ENCODE data around the gene GHR. TPM values are rescaled to one million over a fixed set of nuclear protein-coding genes. Genes with fewer than 3 reads are reported as not detected.

Gene GHR
- total RNA-seq, 1 donor from 2014 or later, result 0.61 TPM

- no peak for DNase-seq (ENCODE audit: low read depth, low spot score)
- no peaks in the 10 kb centered on the region for H3K4me1 Mint-ChIP-seq
- H3K27ac Mint-ChIP-seq (ENCODE audit: unreplicated experiment), result no peak overlapping the region
- TF ChIP-seq, protein P1, sequence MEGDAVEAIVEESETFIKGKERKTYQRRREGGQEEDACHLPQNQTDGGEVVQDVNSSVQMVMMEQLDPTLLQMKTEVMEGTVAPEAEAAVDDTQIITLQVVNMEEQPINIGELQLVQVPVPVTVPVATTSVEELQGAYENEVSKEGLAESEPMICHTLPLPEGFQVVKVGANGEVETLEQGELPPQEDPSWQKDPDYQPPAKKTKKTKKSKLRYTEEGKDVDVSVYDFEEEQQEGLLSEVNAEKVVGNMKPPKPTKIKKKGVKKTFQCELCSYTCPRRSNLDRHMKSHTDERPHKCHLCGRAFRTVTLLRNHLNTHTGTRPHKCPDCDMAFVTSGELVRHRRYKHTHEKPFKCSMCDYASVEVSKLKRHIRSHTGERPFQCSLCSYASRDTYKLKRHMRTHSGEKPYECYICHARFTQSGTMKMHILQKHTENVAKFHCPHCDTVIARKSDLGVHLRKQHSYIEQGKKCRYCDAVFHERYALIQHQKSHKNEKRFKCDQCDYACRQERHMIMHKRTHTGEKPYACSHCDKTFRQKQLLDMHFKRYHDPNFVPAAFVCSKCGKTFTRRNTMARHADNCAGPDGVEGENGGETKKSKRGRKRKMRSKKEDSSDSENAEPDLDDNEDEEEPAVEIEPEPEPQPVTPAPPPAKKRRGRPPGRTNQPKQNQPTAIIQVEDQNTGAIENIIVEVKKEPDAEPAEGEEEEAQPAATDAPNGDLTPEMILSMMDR (conservative IDR thresholded peaks at IDR 0.05), result no peak
- no peak overlapping the region for H3K4me3 Mint-ChIP-seq
- no peaks in the 10 kb centered on the region for H3K9me3 Mint-ChIP-seq
- H3K27me3 Mint-ChIP-seq (ENCODE audit: low read depth), result no peaks in the 10 kb centered on the region
- H3K36me3 Mint-ChIP-seq (ENCODE audit: low read depth), result no peaks in the 10 kb centered on the region
Measured at GRCh38 chr5:42461507-42461906, 38.3 kb downstream of the GHR start.

- TF ChIP-seq, protein P1 (conservative IDR thresholded peaks at IDR 0.05), result no peak
Measured at GRCh38 chr5:42462083-42462482, 38.8 kb downstream of the GHR start.

GRCh38 chr5:42467572-42467971 lies 44.3 kb downstream of the GHR start:
- no peak overlapping the region for H3K27ac Mint-ChIP-seq (ENCODE audit: unreplicated experiment)
- H3K4me3 Mint-ChIP-seq, result no peak overlapping the region
- TF ChIP-seq, protein P1 (conservative IDR thresholded peaks at IDR 0.05), result no peak
- H3K36me3 Mint-ChIP-seq (ENCODE audit: low read depth), result no peaks in the 10 kb centered on the region
- no peaks in the 10 kb centered on the region for H3K4me1 Mint-ChIP-seq
- H3K9me3 Mint-ChIP-seq, result no peaks in the 10 kb centered on the region
- no peaks in the 10 kb centered on the region for H3K27me3 Mint-ChIP-seq (ENCODE audit: low read depth)
- DNase-seq (ENCODE audit: low read depth, low spot score), result no peak

More at GRCh38 chr5:42462083-42462482, 38.8 kb downstream of the GHR start:
- no peaks in the 10 kb centered on the region for H3K27me3 Mint-ChIP-seq (ENCODE audit: low read depth)
- no peaks in the 10 kb centered on the region for H3K36me3 Mint-ChIP-seq (ENCODE audit: low read depth)
- no peak overlapping the region for H3K4me3 Mint-ChIP-seq
- H3K4me1 Mint-ChIP-seq, result no peaks in the 10 kb centered on the region
- DNase-seq (ENCODE audit: low read depth, low spot score), result no peak
- no peaks in the 10 kb centered on the region for H3K9me3 Mint-ChIP-seq
- no peak overlapping the region for H3K27ac Mint-ChIP-seq (ENCODE audit: unreplicated experiment)

- H3K9me3 Mint-ChIP-seq, result no peaks in the 10 kb centered on the region
- H3K27me3 Mint-ChIP-seq (ENCODE audit: low read depth), result no peaks in the 10 kb centered on the region
- TF ChIP-seq, protein P1 (conservative IDR thresholded peaks at IDR 0.05), result no peak
- H3K4me1 Mint-ChIP-seq, result no peaks in the 10 kb centered on the region
- H3K36me3 Mint-ChIP-seq (ENCODE audit: low read depth), result no peaks in the 10 kb centered on the region
- DNase-seq (ENCODE audit: low read depth, low spot score), result no peak
- no peak overlapping the region for H3K27ac Mint-ChIP-seq (ENCODE audit: unreplicated experiment)
- no peak overlapping the region for H3K4me3 Mint-ChIP-seq
Measured at GRCh38 chr5:42467981-42468524, 44.8 kb downstream of the GHR start.

- Mint-ChIP-seq H3K27ac (ENCODE audit: unreplicated experiment) (no peak overlapping the region), H3K4me1 (no peaks in the 10 kb centered on the region), H3K36me3 (ENCODE audit: low read depth) (peaks cover 3% of the 10 kb centered on the region), H3K9me3 (peaks cover 2% of the 10 kb centered on the region), H3K4me3 (no peak overlapping the region), H3K27me3 (ENCODE audit: low read depth) (peaks cover 2% of the 10 kb centered on the region)
- no peak for DNase-seq (ENCODE audit: low read depth, low spot score)
- TF ChIP-seq, protein P1 (conservative IDR thresholded peaks at IDR 0.05), result no peak
Measured at GRCh38 chr5:42483472-42484154, 60.4 kb downstream of the GHR start.

All from neural crest cell (in vitro differentiated cells).